ENCODE results near the gene BCL2L14.

BCL2L14 gene

GRCh38 chr12:12091071-12091470 lies 20.3 kb downstream of the BCL2L14 start:
- peaks cover 10% of the 10 kb centered on the region; the same call in 1 of the 2 replicates for H3K27me3 ChIP-seq (ENCODE audit: insufficient read depth, low read length)
- no peak overlapping the region for H3K27ac ChIP-seq (ENCODE audit: low read depth, low read length, poor library complexity, severe bottlenecking)
- TF ChIP-seq CTCF (IDR thresholded peaks at IDR 0.05; ENCODE audit: low read length) (no peak), EZH2 (IDR thresholded peaks at IDR 0.05; ENCODE audit: borderline replicate concordance, low read length) (no peak)
- H3K9ac ChIP-seq (ENCODE audit: low read length), result no peak overlapping the region
- H3F3A ChIP-seq (ENCODE audit: insufficient read depth, low read length), result no peaks in the 10 kb centered on the region
- H3K79me2 ChIP-seq (ENCODE audit: insufficient read depth, low read length), result no peaks in the 10 kb centered on the region
- H2AFZ ChIP-seq (ENCODE audit: low read length), result no peak overlapping the region
- no peak overlapping the region for H3K4me2 ChIP-seq (ENCODE audit: low read length)
- H3K9me3 ChIP-seq (ENCODE audit: low read length), result no peaks in the 10 kb centered on the region
- H3K4me3 ChIP-seq (ENCODE audit: low read depth, low read length, poor library complexity, severe bottlenecking), result no peak overlapping the region
- no peaks in the 10 kb centered on the region for H3K36me3 ChIP-seq (ENCODE audit: insufficient read depth, low read length)
- no peaks in the 10 kb centered on the region for H3K9me2 ChIP-seq (ENCODE audit: low read depth, low read length)
- H4K20me1 ChIP-seq (ENCODE audit: insufficient read depth, low read length), result no peaks in the 10 kb centered on the region
- no peaks in the 10 kb centered on the region for H3K4me1 ChIP-seq (ENCODE audit: insufficient read depth, low read length, severe bottlenecking)

DNA sequence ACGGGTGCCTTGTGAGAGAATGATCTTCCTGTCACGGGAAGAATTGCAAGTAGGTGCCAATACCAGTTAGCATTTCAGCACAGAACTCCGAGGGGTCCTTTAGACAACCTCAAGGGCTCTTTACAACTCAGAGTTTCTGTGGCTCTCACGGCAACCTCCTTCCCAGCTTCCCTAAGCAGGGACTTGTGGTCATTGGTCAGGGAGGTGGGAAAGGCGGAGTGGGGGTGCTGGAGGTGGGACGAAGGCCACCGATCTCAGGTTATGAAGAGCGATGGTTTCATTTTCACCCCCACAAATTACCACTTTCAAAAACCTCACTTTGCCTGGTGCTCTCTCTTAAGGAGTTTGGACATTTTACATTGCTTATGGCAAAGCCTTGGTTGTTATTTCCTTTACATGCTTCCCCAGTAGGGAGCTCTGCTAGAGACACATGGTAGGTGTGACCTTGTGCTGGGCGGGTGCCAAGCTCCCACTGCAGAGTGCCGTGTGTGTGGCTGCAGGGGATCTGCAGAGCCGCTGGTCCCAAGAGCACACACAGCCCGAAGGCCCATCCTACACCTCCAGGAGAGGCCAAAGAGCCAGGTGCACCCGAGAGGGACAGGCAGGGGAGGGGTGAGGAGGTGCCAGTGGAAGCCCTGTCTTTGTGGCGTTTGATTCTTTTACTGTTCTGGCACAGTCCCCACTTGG lies 21.4 kb downstream of the BCL2L14 start:
- H3K9me2 ChIP-seq (ENCODE audit: low read depth, low read length), result no peaks in the 10 kb centered on the region
- no peaks in the 10 kb centered on the region for H3K4me1 ChIP-seq (ENCODE audit: insufficient read depth, low read length, severe bottlenecking)
- no peaks in the 10 kb centered on the region for H4K20me1 ChIP-seq (ENCODE audit: insufficient read depth, low read length)
- no peak overlapping the region for H3K4me2 ChIP-seq (ENCODE audit: low read length)
- H2AFZ ChIP-seq (ENCODE audit: low read length), result no peak overlapping the region
- H3F3A ChIP-seq (ENCODE audit: insufficient read depth, low read length), result no peaks in the 10 kb centered on the region
- no peak overlapping the region for H3K27ac ChIP-seq (ENCODE audit: low read depth, low read length, poor library complexity, severe bottlenecking)
- H3K9me3 ChIP-seq (ENCODE audit: low read length), result no peaks in the 10 kb centered on the region
- no peak for TF ChIP-seq CTCF (IDR thresholded peaks at IDR 0.05; ENCODE audit: low read length)
- no peak for TF ChIP-seq EZH2 (IDR thresholded peaks at IDR 0.05; ENCODE audit: borderline replicate concordance, low read length)
- no peak overlapping the region for H3K9ac ChIP-seq (ENCODE audit: low read length)
- H3K36me3 ChIP-seq (ENCODE audit: insufficient read depth, low read length), result no peaks in the 10 kb centered on the region
- H3K79me2 ChIP-seq (ENCODE audit: insufficient read depth, low read length), result no peaks in the 10 kb centered on the region
- peaks cover 6% of the 10 kb centered on the region; the same call in 1 of the 2 replicates for H3K27me3 ChIP-seq (ENCODE audit: insufficient read depth, low read length)
- no peak overlapping the region for H3K4me3 ChIP-seq (ENCODE audit: low read depth, low read length, poor library complexity, severe bottlenecking)

GRCh38 chr12:12094481-12094880 lies 23.7 kb downstream of the BCL2L14 start:
- no peak overlapping the region for H3K9ac ChIP-seq (ENCODE audit: low read length)
- H2AFZ ChIP-seq (ENCODE audit: low read length), result no peak overlapping the region
- H3F3A ChIP-seq (ENCODE audit: insufficient read depth, low read length), result no peaks in the 10 kb centered on the region
- no peak overlapping the region for H3K4me3 ChIP-seq (ENCODE audit: low read depth, low read length, poor library complexity, severe bottlenecking)
- no peak overlapping the region for H3K27ac ChIP-seq (ENCODE audit: low read depth, low read length, poor library complexity, severe bottlenecking)
- no peak for TF ChIP-seq CTCF (IDR thresholded peaks at IDR 0.05; ENCODE audit: low read length)
- TF ChIP-seq EZH2 (IDR thresholded peaks at IDR 0.05; ENCODE audit: borderline replicate concordance, low read length), result no peak
- no peaks in the 10 kb centered on the region for H3K9me3 ChIP-seq (ENCODE audit: low read length)
- no peak overlapping the region for H3K4me2 ChIP-seq (ENCODE audit: low read length)
- no peaks in the 10 kb centered on the region for H3K79me2 ChIP-seq (ENCODE audit: insufficient read depth, low read length)
- H3K4me1 ChIP-seq (ENCODE audit: insufficient read depth, low read length, severe bottlenecking), result no peaks in the 10 kb centered on the region
- no peaks in the 10 kb centered on the region for H3K27me3 ChIP-seq (ENCODE audit: insufficient read depth, low read length)
- H3K36me3 ChIP-seq (ENCODE audit: insufficient read depth, low read length), result no peaks in the 10 kb centered on the region
- H4K20me1 ChIP-seq (ENCODE audit: insufficient read depth, low read length), result no peaks in the 10 kb centered on the region; the same call in 1 of the 2 replicates
- no peaks in the 10 kb centered on the region for H3K9me2 ChIP-seq (ENCODE audit: low read depth, low read length)

All from OCI-LY1 (cell line).